H9 (cell line): ENCODE measurements around the gene CRELD2. TPM values are rescaled to one million over a fixed set of nuclear protein-coding genes. Genes with fewer than 3 reads are reported as not detected.
A peak's percentile ranks its signal among the peaks of the same experiment; 100 is the strongest.

Experiments used
- DNase-seq: peaks from one replicate; pipeline ENCODE4 v3.0.0-alpha.2; 2017
- H2AFZ ChIP-seq: one replicate; pipeline ENCODE4 v1.6.1; 2013; ENCODE audit warnings: mild to moderate bottlenecking, low read length, control low read depth, moderate library complexity
- H2AK5ac ChIP-seq: 2 replicates; pipeline ENCODE4 v1.6.1; 2013; ENCODE audit warnings: low read length, control low read depth, mixed read lengths; ENCODE audit not compliant: insufficient read length
- H2BK120ac ChIP-seq: one replicate; pipeline ENCODE4 v1.6.1; 2013; ENCODE audit warnings: low read depth, mild to moderate bottlenecking, low read length, control low read depth, inconsistent platforms; ENCODE audit not compliant: poor library complexity, severe bottlenecking
- H2BK12ac ChIP-seq: 2 replicates; pipeline ENCODE4 v1.6.1; 2013; ENCODE audit warnings: low read length, control low read depth, mixed read lengths, low read depth; ENCODE audit not compliant: insufficient read length
- H2BK15ac ChIP-seq: 2 replicates; pipeline ENCODE4 v1.6.1; 2013; ENCODE audit warnings: low read depth, low read length, control low read depth
- H2BK20ac ChIP-seq: one replicate; pipeline ENCODE4 v1.6.1; 2013; ENCODE audit warnings: low read depth, mild to moderate bottlenecking, low read length, control low read depth, inconsistent platforms; ENCODE audit not compliant: poor library complexity, severe bottlenecking
- H2BK5ac ChIP-seq: 2 replicates; pipeline ENCODE4 v1.6.1; 2013; ENCODE audit warnings: low read length, control low read depth, mixed read lengths; ENCODE audit not compliant: insufficient read length
- H3K14ac ChIP-seq: 2 replicates; pipeline ENCODE4 v1.6.1; 2013; ENCODE audit warnings: low read length, control low read depth; ENCODE audit not compliant: insufficient read depth
- H3K18ac ChIP-seq: 2 replicates; pipeline ENCODE4 v1.6.1; 2013; ENCODE audit warnings: low read depth, mild to moderate bottlenecking, mixed read lengths, low read length, control low read depth; ENCODE audit not compliant: insufficient read length
- H3K23ac ChIP-seq: 2 replicates; pipeline ENCODE4 v1.6.1; 2013; ENCODE audit warnings: low read length, control low read depth, mixed read lengths, low read depth; ENCODE audit not compliant: insufficient read length
- H3K23me2 ChIP-seq: 2 replicates; pipeline ENCODE4 v1.6.1; 2013; ENCODE audit warnings: low read depth, mild to moderate bottlenecking, mixed read lengths, low read length, control low read depth; ENCODE audit not compliant: insufficient read length, poor library complexity, severe bottlenecking
- H3K27ac ChIP-seq: 2 replicates; pipeline ENCODE4 v1.5.1; 2013; ENCODE audit warnings: low read length, control low read depth, mixed read lengths, low read depth; ENCODE audit not compliant: insufficient read length
- H3K27me3 ChIP-seq: 2 replicates; pipeline ENCODE4 v1.6.1; 2013; ENCODE audit warnings: low read length, control low read depth, inconsistent platforms; ENCODE audit not compliant: insufficient read depth
- H3K4ac ChIP-seq: 2 replicates; pipeline ENCODE4 v1.6.1; 2013; ENCODE audit warnings: low read depth, mild to moderate bottlenecking, control low read depth, inconsistent platforms, low read length, moderate library complexity
- H3K4me1 ChIP-seq: 2 replicates; pipeline ENCODE4 v1.6.1; 2013; ENCODE audit warnings: low read length, control low read depth, inconsistent platforms; ENCODE audit not compliant: insufficient read depth
- H3K4me2 ChIP-seq: 2 replicates; pipeline ENCODE4 v1.6.1; 2013; ENCODE audit warnings: low read length, control low read depth, mixed read lengths; ENCODE audit not compliant: insufficient read length, insufficient read depth
- H3K56ac ChIP-seq: 2 replicates; pipeline ENCODE4 v1.6.1; 2013; ENCODE audit warnings: low read depth, mild to moderate bottlenecking, mixed read lengths, low read length, control low read depth; ENCODE audit not compliant: insufficient read length
- H3K79me1 ChIP-seq: 2 replicates; pipeline ENCODE4 v1.6.1; 2013; ENCODE audit warnings: low read depth, mild to moderate bottlenecking, moderate library complexity, low read length, control low read depth, inconsistent platforms; ENCODE audit not compliant: insufficient read depth, poor library complexity, severe bottlenecking
- H3K79me2 ChIP-seq: 2 replicates; pipeline ENCODE4 v1.6.1; 2013; ENCODE audit warnings: low read length, control low read depth, inconsistent platforms; ENCODE audit not compliant: insufficient read depth
- H3K9ac ChIP-seq: 2 replicates; pipeline ENCODE4 v1.6.1; 2013; ENCODE audit warnings: low read length, control low read depth, mixed read lengths; ENCODE audit not compliant: insufficient read length; ENCODE audit errors: extremely low read depth
- H3K9me3 ChIP-seq: one replicate; pipeline ENCODE4 v1.6.1; 2013; ENCODE audit warnings: low read depth, low read length, inconsistent platforms; ENCODE audit not compliant: control insufficient read depth
- H3T11ph ChIP-seq: one replicate; pipeline ENCODE4 v1.6.1; 2013; ENCODE audit warnings: mild to moderate bottlenecking, low read length, control low read depth, inconsistent platforms
- H4K20me1 ChIP-seq: one replicate; pipeline ENCODE4 v1.6.1; 2013; ENCODE audit not compliant: control insufficient read depth, insufficient read length, insufficient read depth
- H4K5ac ChIP-seq: 2 replicates; pipeline ENCODE4 v1.6.1; 2013; ENCODE audit warnings: low read depth, mild to moderate bottlenecking, mixed read lengths, low read length, control low read depth; ENCODE audit not compliant: insufficient read length
- H4K8ac ChIP-seq: replicated peaks from 2 replicates; pipeline ENCODE4 v1.6.1; 2013; ENCODE audit warnings: low read length, control low read depth, mixed read lengths, low read depth; ENCODE audit not compliant: insufficient read length
- H4K91ac ChIP-seq: 2 replicates; pipeline ENCODE4 v1.6.1; 2013; ENCODE audit warnings: low read depth, mild to moderate bottlenecking, moderate library complexity, mixed read lengths, low read length, control low read depth; ENCODE audit not compliant: insufficient read length
- H3K27ac Mint-ChIP-seq, 3 experiments: 2 replicates in 2 of 3; 3 replicates in 1 of 3; pipeline ENCODE4 v1.8.0; 2020 to 2021; ENCODE audit warnings: mixed read lengths in 3 of 3, mild to moderate bottlenecking in 1 of 3, moderate library complexity in 1 of 3
- H3K27me3 Mint-ChIP-seq: 2 replicates; pipeline ENCODE4 v1.8.0; 2021; ENCODE audit warnings: low read depth, mild to moderate bottlenecking, moderate library complexity, mixed read lengths
- H3K36me3 Mint-ChIP-seq, 3 experiments: 2 replicates in 2 of 3; 3 replicates in 1 of 3; pipeline ENCODE4 v1.8.0; 2020 to 2021; ENCODE audit warnings: low read depth in 3 of 3, mixed read lengths in 3 of 3; ENCODE audit not compliant: insufficient read depth in 1 of 3
- H3K4me1 Mint-ChIP-seq, 2 experiments: 2 replicates each; pipeline ENCODE4 v1.8.0; 2020; ENCODE audit warnings: mixed read lengths in 2 of 2
- H3K4me3 Mint-ChIP-seq, 2 experiments: 2 replicates in 1 of 2; 3 replicates in 1 of 2; pipeline ENCODE4 v1.8.0; 2020 to 2021; ENCODE audit warnings: mild to moderate bottlenecking in 2 of 2, mixed read lengths in 2 of 2, moderate library complexity in 1 of 2
- H3K9me3 Mint-ChIP-seq, 2 experiments: 2 replicates in 1 of 2; 3 replicates in 1 of 2; pipeline ENCODE4 v1.8.0; 2020; ENCODE audit warnings: mild to moderate bottlenecking in 2 of 2, mixed read lengths in 2 of 2, moderate library complexity in 1 of 2
- WGBS: extraction: QIAGEN DNeasy Blood & Tissue Kit; methylation state at CpG from one replicate; pipeline ENCODE4 v1.1.7; 2013; ENCODE audit warnings: missing lambda C conversion rate, low lambda C conversion rate, mixed read lengths; ENCODE audit not compliant: insufficient read length; ENCODE audit errors: extremely low coverage; 5-methylcytosine and 5-hydroxymethylcytosine counted together
- total RNA-seq: library from RNA; stranded (reverse); gene quantifications from 2 replicates; pipeline ENCODE4 v1.2.1, GENCODE V29; 2021
- TF ChIP-seq, protein P1 (sequence below): fragments of 200-600 bp; sonication (generic); conservative IDR thresholded peaks from 3 replicates; pipeline ENCODE4 v1.8.0; 2021; ENCODE audit warnings: antibody characterized with exemption, mild to moderate bottlenecking

Gene CRELD2
- total RNA-seq, 1 experiment from 2014 or later: 34.7 TPM

DNA sequence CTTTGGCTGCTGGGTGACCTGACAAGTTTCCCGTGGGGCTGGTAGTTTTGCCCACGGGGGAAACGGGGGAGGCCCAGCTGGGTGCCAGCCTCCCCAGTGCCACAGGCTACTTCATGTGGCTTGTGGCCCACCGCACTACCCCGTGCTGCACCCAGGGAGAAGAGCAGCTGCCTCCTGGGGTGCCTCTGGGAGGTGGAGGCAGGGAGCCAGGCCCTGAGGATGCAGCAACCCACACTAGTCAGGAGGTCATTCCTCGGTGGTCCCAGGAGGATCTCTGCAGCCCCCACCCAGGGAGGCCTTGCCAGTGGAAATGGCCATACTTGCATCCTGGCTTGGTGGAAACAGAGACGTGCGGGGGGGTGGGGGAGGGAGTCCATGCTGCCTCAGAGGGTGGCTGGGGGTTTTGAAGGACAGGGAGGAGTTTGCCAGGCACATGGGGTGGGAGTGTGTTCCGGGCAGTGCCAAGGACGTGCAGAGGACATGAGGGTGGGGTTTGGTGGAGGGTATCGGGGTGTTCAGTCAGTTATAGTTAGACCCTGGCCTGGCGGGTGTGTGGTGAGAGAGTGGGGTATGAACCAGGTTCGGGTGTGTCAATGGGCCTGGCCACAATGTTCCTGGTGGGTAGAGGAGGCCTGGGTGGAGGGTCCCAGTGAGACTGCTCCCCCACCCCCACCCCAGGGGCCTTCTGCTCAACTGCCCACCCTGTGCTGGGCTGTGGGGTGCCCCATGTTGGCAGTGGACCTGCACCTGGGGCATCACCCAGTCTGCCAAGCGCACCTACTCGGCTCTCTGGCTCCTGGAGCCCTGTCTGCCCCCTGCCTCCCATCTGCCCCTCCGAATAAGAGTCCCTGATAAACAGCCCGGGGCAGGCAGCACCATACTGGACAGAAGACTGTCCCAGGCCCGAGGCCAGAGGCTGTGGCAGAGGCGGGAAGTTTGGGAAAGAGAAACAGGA, 46.0 kb downstream of the CRELD2 start:
- peaks cover 3% of the 10 kb centered on the region; the same call in 1 of the 2 replicates for H3K79me2 ChIP-seq
- Mint-ChIP-seq H3K27ac (peak overlapping the region; percentile 34 to 87 (median 35); a peak in 3 of 7 replicates), H3K36me3 (peaks cover 8 to 17% (median 14%) of the 10 kb centered on the region in 3 experiments; a peak in 5 of 7 replicates), H3K4me3 (no peak overlapping the region), H3K27me3 (no peaks in the 10 kb centered on the region), H3K9me3 (no peaks in the 10 kb centered on the region), H3K4me1 (peaks cover 2 to 5% of the 10 kb centered on the region in 2 experiments; a peak in 1 of 4 replicates)
- no peaks in the 10 kb centered on the region for H3K23me2 ChIP-seq
- no peak overlapping the region; the same call in 1 of the 2 replicates for H3K14ac ChIP-seq
- no peak overlapping the region for H2BK5ac ChIP-seq
- H3K4me1 ChIP-seq: no peaks in the 10 kb centered on the region
- H3T11ph ChIP-seq: no peak overlapping the region
- H2BK120ac ChIP-seq: no peak overlapping the region
- no peak overlapping the region for H2BK20ac ChIP-seq
- peak; percentile 23 for DNase-seq
- no peaks in the 10 kb centered on the region for H4K20me1 ChIP-seq
- no peak overlapping the region for H3K9ac ChIP-seq
- no peak overlapping the region for H4K91ac ChIP-seq
- no peak overlapping the region for H3K4me2 ChIP-seq
- H2AK5ac ChIP-seq: no peak overlapping the region
- TF ChIP-seq, protein P1, sequence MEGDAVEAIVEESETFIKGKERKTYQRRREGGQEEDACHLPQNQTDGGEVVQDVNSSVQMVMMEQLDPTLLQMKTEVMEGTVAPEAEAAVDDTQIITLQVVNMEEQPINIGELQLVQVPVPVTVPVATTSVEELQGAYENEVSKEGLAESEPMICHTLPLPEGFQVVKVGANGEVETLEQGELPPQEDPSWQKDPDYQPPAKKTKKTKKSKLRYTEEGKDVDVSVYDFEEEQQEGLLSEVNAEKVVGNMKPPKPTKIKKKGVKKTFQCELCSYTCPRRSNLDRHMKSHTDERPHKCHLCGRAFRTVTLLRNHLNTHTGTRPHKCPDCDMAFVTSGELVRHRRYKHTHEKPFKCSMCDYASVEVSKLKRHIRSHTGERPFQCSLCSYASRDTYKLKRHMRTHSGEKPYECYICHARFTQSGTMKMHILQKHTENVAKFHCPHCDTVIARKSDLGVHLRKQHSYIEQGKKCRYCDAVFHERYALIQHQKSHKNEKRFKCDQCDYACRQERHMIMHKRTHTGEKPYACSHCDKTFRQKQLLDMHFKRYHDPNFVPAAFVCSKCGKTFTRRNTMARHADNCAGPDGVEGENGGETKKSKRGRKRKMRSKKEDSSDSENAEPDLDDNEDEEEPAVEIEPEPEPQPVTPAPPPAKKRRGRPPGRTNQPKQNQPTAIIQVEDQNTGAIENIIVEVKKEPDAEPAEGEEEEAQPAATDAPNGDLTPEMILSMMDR: no peak
- H4K5ac ChIP-seq: no peak overlapping the region
- H3K56ac ChIP-seq: no peak overlapping the region
- no CpG with 5 or more reads among the region's 19 CpGs for WGBS
- no peak overlapping the region for H3K18ac ChIP-seq
- H3K79me1 ChIP-seq: peaks cover 6% of the 10 kb centered on the region
- no peak overlapping the region for H3K4ac ChIP-seq
- H3K9me3 ChIP-seq: no peaks in the 10 kb centered on the region
- no peak overlapping the region for H2BK15ac ChIP-seq
- H3K27ac ChIP-seq: no peak overlapping the region
- H2AFZ ChIP-seq: no peak overlapping the region
- no peak overlapping the region for H4K8ac ChIP-seq
- no peaks in the 10 kb centered on the region for H3K27me3 ChIP-seq
- H2BK12ac ChIP-seq: no peak overlapping the region
- no peak overlapping the region for H3K23ac ChIP-seq
